Stimulated activated naive CD8-positive, alpha-beta T cell treated with anti-CD3 and anti-CD28 coated beads, Interleukin-15, amount 100 ng/mL, for 72 hours (primary cell): Measurements from ENCODE around the gene S100B.

Experiments
- ATAC-seq: fragments of 150-1000 bp; cut with Tn5 transposase; 2 replicates; pipeline ENCODE4 v1.10.0; 2021; ENCODE audit warnings: mild to moderate bottlenecking, moderate library complexity
- DNase-seq, 2 donors: peaks; one replicate each; pipeline ENCODE4 v3.0.0; 2021 to 2022
- H3K27ac Mint-ChIP-seq, 2 donors: one replicate each; pipeline ENCODE4 v1.8.0; 2022; ENCODE audit warnings: mild to moderate bottlenecking in 2 of 2, mixed read lengths in 2 of 2, moderate library complexity in 2 of 2
- H3K27me3 Mint-ChIP-seq: one replicate; pipeline ENCODE4 v1.8.0; 2022; ENCODE audit warnings: mixed read lengths
- H3K4me1 Mint-ChIP-seq: one replicate; pipeline ENCODE4 v1.8.0; 2022; ENCODE audit warnings: mild to moderate bottlenecking, mixed read lengths
- H3K4me3 Mint-ChIP-seq, 2 donors: one replicate each; pipeline ENCODE4 v1.8.0; 2022; ENCODE audit warnings: mild to moderate bottlenecking in 2 of 2, mixed read lengths in 2 of 2, moderate library complexity in 1 of 2
- H3K9me3 Mint-ChIP-seq, 2 donors: one replicate each; pipeline ENCODE4 v1.8.0; 2022; ENCODE audit warnings: mixed read lengths in 2 of 2

S100B gene

DNA sequence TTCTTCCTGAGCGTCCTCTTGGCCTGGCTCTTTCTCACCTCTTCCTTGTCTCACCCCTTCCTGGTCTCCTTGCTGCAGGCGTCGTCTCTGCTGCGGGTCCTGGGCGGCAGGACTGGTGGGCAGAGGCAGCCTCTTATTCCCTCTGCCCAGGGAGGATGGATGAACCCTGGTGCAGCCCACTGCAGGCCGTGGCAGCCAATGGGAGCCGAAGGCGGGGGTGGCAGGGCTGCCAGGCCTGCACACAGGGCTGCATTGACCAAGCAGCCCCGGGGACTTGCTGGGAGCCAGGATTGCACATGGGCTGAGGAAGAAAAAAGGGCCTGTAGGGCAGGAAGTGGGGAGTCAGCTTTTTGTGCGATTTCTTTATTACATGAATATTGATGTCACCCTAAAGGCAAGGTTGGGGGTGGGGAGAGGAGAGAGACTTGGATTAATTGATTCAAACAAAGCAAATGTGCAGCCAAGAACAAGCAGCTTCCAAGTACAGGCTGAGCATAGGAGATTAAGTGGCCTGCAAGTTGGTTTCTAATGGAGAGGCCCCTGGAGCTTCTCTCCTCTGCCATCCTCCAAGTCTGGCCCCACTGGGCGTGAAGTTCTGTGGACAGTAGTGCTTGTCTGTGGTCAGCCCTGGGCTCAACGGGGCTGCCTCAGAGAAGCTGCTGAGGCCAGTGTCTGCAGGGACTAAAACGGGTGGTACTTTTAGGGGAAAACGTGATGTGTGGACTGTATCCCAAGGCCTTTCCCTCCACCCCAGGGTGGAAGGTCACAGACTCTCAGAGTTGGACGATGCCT, at the start of gene S100B:
S100B (minus strand) TSS at position 108 of the 792 bp plus-strand sequence. CDS start 2,667 bp downstream, outside the sequence.
- Mint-ChIP-seq H3K9me3 (peaks cover 0 to 7% of the 10 kb centered on the region in 2 donors), H3K27me3 (no peaks in the 10 kb centered on the region), H3K27ac (peak within 1 kb of the TSS; percentile 77 to 87), H3K4me1 (peaks cover 53% of the 10 kb centered on the region), H3K4me3 (peak within 1 kb of the TSS; percentile 75 to 77)
- peak; percentile 65 for ATAC-seq
- DNase-seq: peak; percentile 15 to 31

DNA sequence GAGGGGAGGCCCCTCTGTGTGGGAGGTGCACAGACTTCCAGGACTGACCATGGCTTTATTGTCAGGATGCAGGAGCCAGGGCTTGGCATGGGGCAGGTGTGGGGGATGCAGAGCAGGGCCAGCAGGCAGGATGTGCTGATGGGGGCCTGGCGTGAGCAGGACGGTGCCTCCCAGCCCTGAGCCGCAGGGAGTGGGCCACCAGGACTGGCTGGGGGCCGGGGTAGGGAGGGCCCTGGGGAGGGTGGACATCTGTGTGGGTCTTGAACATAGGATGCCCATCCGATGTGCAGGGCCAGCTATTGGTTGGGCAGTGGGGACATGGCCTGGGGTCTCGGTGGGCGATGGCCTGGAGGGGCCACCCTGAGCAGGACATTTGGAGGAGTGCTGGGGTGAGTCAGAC, 46.2 kb upstream of the S100B start:
- ATAC-seq (peak; percentile 37), DNase-seq (no peak)
- Mint-ChIP-seq H3K27me3 (no peaks in the 10 kb centered on the region), H3K9me3 (peaks cover 21 to 34% of the 10 kb centered on the region in 2 donors), H3K27ac (peak overlapping the region in 1 of 2 donors; percentile 86), H3K4me3 (no peak overlapping the region), H3K4me1 (peaks cover 60% of the 10 kb centered on the region)

DNA sequence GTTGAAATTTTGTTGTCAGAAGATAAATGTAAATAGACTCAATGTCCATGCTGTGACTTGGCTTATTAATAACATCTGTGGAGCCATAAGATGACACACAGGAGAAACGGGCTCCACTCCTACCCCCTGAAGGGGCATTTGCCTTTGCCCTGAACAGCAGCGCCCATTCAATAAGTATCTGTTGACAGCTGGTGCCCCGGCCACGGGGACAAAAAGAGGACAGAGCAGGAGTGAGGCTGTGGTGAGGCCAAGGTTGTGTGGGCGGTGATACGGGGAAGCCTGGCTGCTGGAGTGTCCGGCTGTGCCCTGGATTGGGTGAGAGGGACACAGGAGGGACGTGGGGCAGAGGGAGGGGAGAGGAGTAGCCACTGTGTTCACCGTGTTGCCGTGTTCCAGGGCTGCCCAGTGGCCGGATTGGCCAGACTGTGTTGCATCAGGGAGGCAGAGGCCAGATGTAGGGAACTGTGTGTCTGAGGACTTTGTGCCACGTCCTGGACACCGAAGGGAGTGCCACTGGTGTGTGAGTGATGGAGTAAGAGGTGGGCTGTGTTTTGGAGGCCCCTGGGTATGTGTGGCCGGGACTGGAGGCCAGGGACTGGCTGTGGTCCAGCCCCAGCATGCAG, 45.7 kb upstream of the S100B start:
- Mint-ChIP-seq H3K4me1 (peaks cover 65% of the 10 kb centered on the region), H3K9me3 (peaks cover 20 to 29% of the 10 kb centered on the region in 2 donors)

DNA sequence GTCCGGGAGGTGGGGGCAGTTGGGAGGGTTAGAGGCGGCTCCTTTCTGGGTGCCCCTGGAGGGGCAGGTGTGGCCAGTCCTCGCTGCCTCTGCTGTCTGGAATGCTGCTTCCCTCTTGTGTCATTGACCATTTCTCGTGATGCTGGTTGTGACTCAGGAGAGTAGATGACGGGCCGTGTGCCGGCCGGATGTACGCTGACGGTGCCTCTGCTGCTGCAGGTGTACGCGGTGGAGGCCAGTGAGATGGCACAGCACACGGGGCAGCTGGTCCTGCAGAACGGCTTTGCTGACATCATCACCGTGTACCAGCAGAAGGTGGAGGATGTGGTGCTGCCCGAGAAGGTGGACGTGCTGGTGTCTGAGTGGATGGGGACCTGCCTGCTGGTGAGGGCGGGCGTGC, 44.5 kb upstream of the S100B start:
- DNase-seq: no peak
- no peak overlapping the region for H3K27ac Mint-ChIP-seq
- H3K9me3 Mint-ChIP-seq: peaks cover 13 to 17% of the 10 kb centered on the region in 2 donors
- no peak for ATAC-seq
- H3K4me3 Mint-ChIP-seq: no peak overlapping the region
- no peaks in the 10 kb centered on the region for H3K27me3 Mint-ChIP-seq
- peaks cover 67% of the 10 kb centered on the region for H3K4me1 Mint-ChIP-seq

More for the DNA sequence above, 45.7 kb upstream of the S100B start:
- Mint-ChIP-seq H3K27ac (peak overlapping the region; percentile 49 to 86), H3K27me3 (no peaks in the 10 kb centered on the region), H3K4me3 (no peak overlapping the region)
- ATAC-seq: no peak
- no peak for DNase-seq

DNA sequence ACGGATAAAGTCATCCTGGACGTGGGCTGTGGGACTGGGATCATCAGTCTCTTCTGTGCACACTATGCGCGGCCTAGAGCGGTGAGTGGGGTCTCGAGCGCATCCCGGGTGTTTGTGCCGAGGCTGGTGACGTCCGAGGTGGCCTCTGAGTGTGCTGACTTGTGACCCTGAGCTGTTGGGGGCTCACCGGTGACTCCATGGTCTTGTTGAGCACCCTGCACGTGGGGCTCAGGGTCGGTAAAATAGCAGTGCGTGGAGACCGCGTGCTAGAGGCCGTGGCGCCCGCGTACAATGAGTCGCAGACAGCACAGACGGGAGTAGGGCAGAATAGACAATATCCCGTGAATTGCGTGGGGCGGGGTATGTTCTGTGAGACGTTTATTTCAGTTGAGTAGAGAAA, 43.7 kb upstream of the S100B start:
- Mint-ChIP-seq H3K27ac (no peak overlapping the region), H3K27me3 (no peaks in the 10 kb centered on the region), H3K4me1 (peaks cover 67% of the 10 kb centered on the region), H3K9me3 (peaks cover 6 to 9% of the 10 kb centered on the region in 2 donors), H3K4me3 (no peak overlapping the region)
- DNase-seq (no peak), ATAC-seq (no peak)

DNA sequence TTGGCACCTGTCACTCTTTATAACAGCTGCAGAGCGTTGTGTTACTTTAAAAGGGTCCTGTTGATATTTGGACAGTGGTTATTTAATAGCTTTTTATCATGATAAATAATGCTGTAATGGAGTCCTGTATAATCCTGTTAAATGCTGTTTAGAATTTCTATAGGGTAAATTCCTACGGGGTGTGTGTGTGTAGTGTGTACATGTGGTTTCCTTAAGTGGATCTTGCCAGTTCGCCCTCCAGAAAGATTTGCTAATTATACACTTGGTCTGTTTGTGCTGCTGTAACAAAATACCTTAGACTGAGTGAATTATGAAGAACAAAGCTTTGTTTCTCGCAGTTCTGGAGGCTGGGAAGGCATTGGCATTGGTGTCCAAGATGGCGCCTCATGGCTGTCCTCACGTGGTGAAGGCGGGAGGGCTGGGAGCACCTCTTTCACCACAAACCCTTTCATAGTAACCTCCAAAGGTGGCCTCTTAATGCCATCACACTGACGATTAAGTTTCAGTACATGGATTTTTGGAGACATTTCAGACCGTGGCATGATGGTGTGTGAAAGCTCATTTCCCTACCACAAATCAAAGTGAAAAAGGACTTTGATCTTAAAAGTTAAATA, 41.8 kb upstream of the S100B start:
- H3K9me3 Mint-ChIP-seq: peaks cover 6 to 7% of the 10 kb centered on the region in 2 donors
- no peaks in the 10 kb centered on the region for H3K27me3 Mint-ChIP-seq
- ATAC-seq (no peak), DNase-seq (no peak)
- peak overlapping the region in 1 of 2 donors; percentile 18 for H3K4me3 Mint-ChIP-seq
- H3K27ac Mint-ChIP-seq: peak overlapping the region in 1 of 2 donors; percentile 78
- H3K4me1 Mint-ChIP-seq: peaks cover 70% of the 10 kb centered on the region

DNA sequence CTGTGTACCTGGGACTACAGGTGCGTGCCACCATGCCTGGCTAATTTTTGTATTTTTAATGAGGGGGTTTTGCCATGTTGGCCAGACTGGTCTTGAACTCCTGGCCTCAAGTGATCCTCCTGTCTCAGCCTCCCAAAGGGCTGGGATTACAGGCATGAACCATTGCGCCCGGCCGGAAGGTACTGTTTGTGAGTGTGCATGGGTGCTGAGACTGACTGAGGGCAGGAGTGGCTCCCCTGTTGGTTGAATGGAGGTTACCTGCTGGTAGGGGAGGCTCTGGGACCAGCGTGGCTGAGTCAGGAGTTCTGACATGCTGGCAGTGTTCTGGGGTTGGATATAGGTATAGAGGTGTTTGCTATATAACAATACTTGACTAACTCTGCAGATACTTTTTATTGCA, 41.0 kb upstream of the S100B start:
- Mint-ChIP-seq H3K4me3 (no peak overlapping the region), H3K27me3 (no peaks in the 10 kb centered on the region), H3K27ac (peak overlapping the region in 1 of 2 donors; percentile 8), H3K9me3 (peaks cover 6 to 7% of the 10 kb centered on the region in 2 donors), H3K4me1 (peaks cover 70% of the 10 kb centered on the region)
- no peak for DNase-seq
- no peak for ATAC-seq

DNA sequence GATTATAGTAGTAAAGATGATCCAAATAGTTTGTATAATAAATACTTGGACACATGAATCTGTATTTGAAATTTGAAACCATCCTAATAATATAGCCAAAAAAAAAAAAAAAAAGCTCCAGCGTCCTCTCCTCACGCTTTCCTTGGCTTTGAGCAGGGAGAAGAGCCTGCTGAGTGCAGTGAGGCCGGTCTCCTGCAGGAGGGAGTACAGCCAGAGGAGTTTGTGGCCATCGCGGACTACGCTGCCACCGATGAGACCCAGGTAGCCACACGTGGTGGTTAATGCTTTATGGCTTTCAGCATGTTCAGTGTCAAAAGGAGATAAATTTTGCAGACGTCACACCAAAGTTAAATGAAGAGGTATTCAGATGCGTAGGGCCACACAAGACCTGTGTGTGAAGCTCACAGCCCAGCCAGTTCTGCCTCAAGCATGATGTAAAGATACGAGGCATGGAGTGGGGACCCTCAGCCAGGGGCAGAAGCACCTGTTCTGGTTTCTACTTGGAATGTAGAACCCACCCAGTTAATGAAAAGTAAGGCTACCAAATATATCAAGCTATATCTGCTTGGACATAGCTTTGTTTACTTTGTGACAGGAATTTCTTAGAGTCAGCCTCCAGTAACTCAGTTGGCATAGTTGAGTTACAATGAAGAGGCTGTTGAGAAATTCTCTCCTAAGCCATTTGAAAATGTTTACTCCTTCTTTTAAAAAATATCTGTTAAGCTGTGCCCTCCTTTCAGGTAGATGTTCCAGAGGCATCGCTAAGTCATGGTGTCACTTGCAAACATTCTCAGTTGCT, 38.7 kb upstream of the S100B start:
- no peak for ATAC-seq
- H3K27ac Mint-ChIP-seq: peak overlapping the region in 1 of 2 donors; percentile 25
- DNase-seq: no peak
- H3K27me3 Mint-ChIP-seq: no peaks in the 10 kb centered on the region
- H3K4me3 Mint-ChIP-seq: no peak overlapping the region
- H3K9me3 Mint-ChIP-seq: peaks cover 6 to 7% of the 10 kb centered on the region in 2 donors
- peaks cover 71% of the 10 kb centered on the region for H3K4me1 Mint-ChIP-seq

DNA sequence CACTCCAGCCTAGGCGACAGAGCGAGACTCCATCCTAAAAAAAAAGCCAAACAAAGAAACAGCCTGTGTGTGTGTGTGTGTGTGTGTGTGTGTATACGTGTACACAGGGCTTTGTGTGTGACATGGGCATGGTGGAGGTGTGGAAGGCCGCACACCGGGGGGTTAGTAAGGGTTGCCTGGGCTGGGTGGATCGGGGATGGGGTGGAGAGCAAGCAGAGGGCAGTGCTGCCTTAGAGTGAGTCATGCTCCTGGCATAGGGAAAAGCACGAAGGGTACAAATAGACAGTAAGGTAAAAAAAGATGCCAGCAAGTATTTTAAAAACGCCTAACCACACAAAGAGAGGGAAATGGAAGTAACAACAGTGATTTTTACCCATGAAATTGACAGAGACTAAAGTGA, 36.8 kb upstream of the S100B start:
- H3K9me3 Mint-ChIP-seq: peaks cover 5 to 6% of the 10 kb centered on the region in 2 donors
- H3K4me1 Mint-ChIP-seq: peaks cover 66% of the 10 kb centered on the region
- DNase-seq: no peak
- H3K27ac Mint-ChIP-seq: peak overlapping the region in 1 of 2 donors; percentile 5
- H3K27me3 Mint-ChIP-seq: no peaks in the 10 kb centered on the region
- no peak overlapping the region for H3K4me3 Mint-ChIP-seq
- ATAC-seq: no peak

DNA sequence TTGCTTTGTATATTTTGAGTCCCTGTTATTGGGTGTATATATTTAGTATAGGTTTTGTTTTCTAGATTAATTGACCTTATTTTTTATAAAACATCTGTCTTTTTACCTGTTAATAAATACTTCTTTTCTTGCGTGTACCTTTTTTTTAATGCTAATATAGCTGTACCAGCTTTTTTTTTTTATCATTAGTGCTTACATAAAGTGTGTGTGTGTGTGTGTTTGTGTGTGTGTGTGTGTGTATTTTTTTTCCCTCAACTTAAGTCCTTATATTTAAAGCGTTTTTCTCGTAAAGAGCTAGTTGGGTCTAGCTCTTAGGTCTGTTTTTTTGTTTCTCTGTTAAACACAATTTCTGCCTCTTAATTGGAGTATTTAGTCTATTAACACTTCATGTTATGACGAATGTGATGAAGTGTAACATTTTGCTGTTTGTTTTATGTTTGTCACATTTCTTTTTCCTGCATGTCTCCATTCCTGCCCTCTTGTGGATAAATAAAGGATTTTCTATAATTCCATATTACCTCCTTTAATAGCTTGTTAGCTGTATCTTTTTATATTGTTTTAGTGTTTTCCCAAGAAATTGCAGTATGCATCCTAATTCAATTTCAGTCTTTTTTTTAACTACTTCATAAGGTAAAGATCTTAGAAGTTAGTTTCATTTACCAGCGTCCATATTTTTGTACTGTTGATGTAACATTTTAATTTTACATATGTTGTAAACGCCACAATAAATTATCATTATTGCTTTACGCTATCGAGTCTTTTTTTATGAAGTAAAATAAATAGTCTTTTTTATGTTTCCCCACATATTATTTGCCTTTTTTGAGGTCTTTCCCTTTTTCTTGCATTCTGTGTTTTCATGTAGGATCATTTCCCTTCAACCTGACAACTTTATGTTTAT, 34.9 kb upstream of the S100B start:
- Mint-ChIP-seq H3K4me3 (peak overlapping the region; percentile 77 to 87), H3K9me3 (no peaks in the 10 kb centered on the region), H3K27me3 (no peaks in the 10 kb centered on the region), H3K4me1 (peaks cover 56% of the 10 kb centered on the region), H3K27ac (peak overlapping the region; percentile 90 to 91)
- DNase-seq: no peak
- no peak for ATAC-seq

DNA sequence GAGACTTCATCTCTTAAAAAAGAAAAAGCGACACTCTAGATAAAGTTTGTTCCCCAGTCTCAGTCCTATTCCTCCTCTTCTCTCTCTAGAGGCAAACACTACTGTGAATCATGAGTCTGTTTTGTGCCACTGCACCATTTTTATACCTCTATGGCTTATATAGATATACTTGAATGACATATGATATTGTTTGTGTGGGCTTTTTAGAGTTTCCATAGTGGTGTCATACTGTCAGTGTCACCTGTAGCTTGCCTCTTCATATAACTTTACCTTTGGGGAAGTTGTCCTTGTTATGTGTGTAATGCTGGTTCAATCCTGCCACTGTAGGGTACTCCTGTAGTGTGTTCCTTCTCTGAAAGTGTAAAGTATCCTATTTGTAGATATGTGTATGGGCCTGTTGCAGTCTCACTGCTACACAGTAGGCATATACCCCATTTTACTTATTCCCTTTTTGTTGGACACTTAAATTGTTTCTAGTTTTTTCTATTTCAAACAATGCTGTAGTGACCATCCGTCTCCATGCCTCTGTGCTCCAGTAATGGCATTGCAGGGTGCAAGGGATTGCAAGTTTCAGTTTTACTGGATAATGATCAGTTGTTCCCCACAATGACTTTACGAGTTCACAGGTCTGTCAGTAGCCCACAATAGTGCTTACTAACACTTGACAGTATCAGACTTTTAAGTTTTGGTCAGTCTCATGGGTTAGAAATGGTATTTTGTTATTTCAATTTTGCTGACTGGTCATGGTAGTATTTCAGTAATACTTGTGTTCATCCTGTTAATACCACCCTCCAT, 33.3 kb upstream of the S100B start:
- Mint-ChIP-seq H3K27me3 (no peaks in the 10 kb centered on the region), H3K9me3 (no peaks in the 10 kb centered on the region), H3K4me3 (peak overlapping the region; percentile 79 to 87), H3K4me1 (peaks cover 68% of the 10 kb centered on the region), H3K27ac (peak overlapping the region; percentile 85 to 91)
- no peak for DNase-seq
- peak; percentile 56 for ATAC-seq

DNA sequence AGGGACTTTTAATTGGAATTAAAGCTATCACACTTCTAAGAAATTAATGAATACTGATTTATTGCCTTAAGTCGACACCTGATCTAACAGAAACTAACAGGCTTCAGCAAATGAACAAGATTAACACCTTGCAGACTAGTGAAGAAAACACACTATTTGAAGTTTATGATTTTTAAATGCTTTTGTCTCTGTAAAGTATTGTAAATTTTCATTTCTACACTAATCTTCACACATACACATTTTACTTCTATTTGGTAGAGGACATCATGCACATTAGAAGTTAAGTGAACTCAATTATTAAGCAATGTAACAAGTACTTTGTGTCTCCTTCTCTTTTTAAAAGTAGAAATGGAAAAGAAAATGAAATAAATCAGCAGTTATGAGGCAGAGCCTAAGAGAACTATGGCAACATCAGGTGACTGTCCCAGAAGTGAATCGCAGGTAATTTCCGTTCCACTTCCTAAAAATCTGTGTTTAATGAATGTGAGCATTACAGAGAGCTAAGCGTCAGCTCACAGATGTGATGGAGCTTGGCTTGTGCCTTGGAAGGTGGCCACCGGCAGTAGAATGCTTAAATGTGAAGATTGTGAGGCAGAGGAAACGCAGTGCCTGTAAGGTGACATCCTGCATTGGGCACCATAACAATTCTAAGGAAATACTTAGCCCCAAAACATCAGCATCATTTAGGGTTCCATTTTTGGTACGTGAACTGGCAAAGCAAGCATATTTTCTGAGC, 31.8 kb upstream of the S100B start:
- Mint-ChIP-seq H3K27me3 (no peaks in the 10 kb centered on the region), H3K9me3 (no peaks in the 10 kb centered on the region), H3K27ac (peak overlapping the region; percentile 47 to 92), H3K4me3 (peak overlapping the region; percentile 89 to 97), H3K4me1 (peaks cover 76% of the 10 kb centered on the region)
- no peak for ATAC-seq
- DNase-seq: no peak

DNA sequence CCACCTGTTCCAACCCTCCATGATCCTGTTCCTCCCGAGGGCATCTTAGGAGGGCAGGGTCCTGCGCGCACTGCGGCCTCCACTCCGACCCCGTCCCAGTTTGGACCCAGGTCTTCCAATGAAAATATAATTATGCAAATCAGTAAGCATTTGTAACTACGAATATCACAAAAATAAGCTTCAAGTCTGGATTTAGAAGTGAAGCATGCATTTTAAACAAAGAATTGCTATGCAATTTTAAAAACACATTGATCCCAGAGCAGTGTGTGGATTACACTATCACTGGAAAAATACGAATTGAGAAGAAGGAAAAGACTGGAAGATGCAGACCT, 31.3 kb upstream of the S100B start:
- DNase-seq: no peak
- peak overlapping the region; percentile 89 to 97 for H3K4me3 Mint-ChIP-seq
- peak overlapping the region; percentile 92 to 93 for H3K27ac Mint-ChIP-seq
- H3K4me1 Mint-ChIP-seq: peaks cover 75% of the 10 kb centered on the region
- ATAC-seq: no peak
- no peaks in the 10 kb centered on the region for H3K27me3 Mint-ChIP-seq
- H3K9me3 Mint-ChIP-seq: peaks cover 0 to 5% of the 10 kb centered on the region in 2 donors
